ENCODE measurements around the gene ATP8A2. TPM values are rescaled to one million over a fixed set of nuclear protein-coding genes. Genes with fewer than 3 reads are reported as not detected.

ATP8A2 gene
- total and polyA plus RNA-seq, 2 of the 4 experiments (the other 2 are of a cell fraction): 0.02 to 0.18 TPM

DNA sequence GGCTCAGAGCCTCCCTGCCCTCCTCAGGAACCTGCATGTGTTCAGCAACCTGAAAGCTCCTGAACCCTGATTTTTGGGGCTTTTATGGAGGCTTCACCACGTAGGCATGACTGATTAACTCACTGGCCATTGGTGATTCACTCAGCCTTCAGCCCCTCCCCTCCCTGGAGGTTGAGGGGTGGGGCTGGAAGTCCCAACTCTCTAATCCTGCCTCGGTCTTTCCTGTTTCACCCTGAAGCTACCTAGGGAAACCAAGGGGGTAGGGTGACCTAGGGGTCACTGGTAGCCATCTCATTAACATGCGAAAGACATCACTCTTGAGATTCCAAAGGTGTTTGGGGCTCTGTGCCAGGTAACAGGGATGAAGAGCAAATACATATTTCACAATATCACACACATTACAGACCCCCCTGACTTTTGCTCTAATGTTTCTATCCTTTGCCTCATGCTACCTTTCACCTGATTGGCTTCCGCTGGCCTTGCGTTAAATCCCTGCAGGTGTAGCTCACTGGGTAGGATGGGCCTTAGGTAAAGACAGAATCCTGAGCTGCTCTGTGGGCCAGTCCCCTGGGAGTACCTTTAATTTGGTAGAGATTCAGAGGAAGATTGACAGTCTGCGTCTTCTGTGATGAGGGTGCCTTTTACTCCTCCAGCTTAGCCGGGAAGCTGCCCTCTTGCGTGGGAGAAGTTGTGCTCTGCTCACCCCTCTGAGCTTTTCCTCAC is 260.6 kb downstream of the ATP8A2 start:
- Histone ChIP-seq H4K91ac (ENCODE audit: insufficient read depth, low read depth, low read length) (no peak overlapping the region), H3K79me1 (ENCODE audit: low read depth in 1 of 2, low read length in 2 of 2) (no peaks in the 10 kb centered on the region), H3K18ac (ENCODE audit: low read depth, low read length) (no peak overlapping the region), H3K4me1 (ENCODE audit: control insufficient read depth, insufficient read depth, low read length) (no peaks in the 10 kb centered on the region), H2BK120ac (ENCODE audit: low read depth, low read length) (no peak overlapping the region), H3K4ac (ENCODE audit: low read depth, low read length) (no peak overlapping the region), H3K27me3 (ENCODE audit: control insufficient read depth, insufficient read depth, low read length) (no peaks in the 10 kb centered on the region), H3K9me3 (ENCODE audit: control insufficient read depth, insufficient read depth, low read length) (no peaks in the 10 kb centered on the region), H3K14ac (replicated peaks; ENCODE audit: low read depth, low read length) (no peak overlapping the region), H4K20me1 (ENCODE audit: insufficient read depth, low read length) (no peaks in the 10 kb centered on the region), H4K5ac (ENCODE audit: low read depth, low read length) (no peak overlapping the region), H2BK20ac (ENCODE audit: low read depth, low read length) (no peak overlapping the region), H3K4me2 (ENCODE audit: low read depth, low read length) (no peak overlapping the region), H3K56ac (ENCODE audit: extremely low read depth, insufficient read depth, low read length) (no peak overlapping the region), H3K9ac (ENCODE audit: low read depth, low read length) (no peak overlapping the region), H3K23ac (ENCODE audit: low read depth, low read length) (no peak overlapping the region), H3K36me3 (ENCODE audit: control insufficient read depth, insufficient read depth, low read length) (no peaks in the 10 kb centered on the region), H2AFZ (replicated peaks; ENCODE audit: low read length, poor library complexity) (no peak overlapping the region), H2BK15ac (ENCODE audit: low read depth, low read length) (no peak overlapping the region), H3K27ac (ENCODE audit: insufficient read depth, low read length) (no peak overlapping the region), H3K4me3 (ENCODE audit: insufficient read depth, low read depth, low read length) (no peak overlapping the region), H2AK5ac (ENCODE audit: low read depth, low read length) (no peak overlapping the region), H2BK5ac (ENCODE audit: low read depth, low read length, poor library complexity, severe bottlenecking) (no peak overlapping the region), H2AK9ac (replicated peaks; ENCODE audit: low read depth, low read length, poor library complexity) (peak overlapping the region; percentile 37), H3K9me1 (ENCODE audit: insufficient read depth, low read length) (no peaks in the 10 kb centered on the region), H4K8ac (ENCODE audit: low read depth in 2 of 2, low read length in 2 of 2) (no peak overlapping the region)
- no peak for DNase-seq
- TF ChIP-seq RFX5 (IDR thresholded peaks at IDR 0.05; ENCODE audit: low read depth, low read length) (no peak), BHLHE40 (IDR thresholded peaks at IDR 0.05; ENCODE audit: low read depth, low read length) (no peak), RCOR1 (IDR thresholded peaks at IDR 0.05; ENCODE audit: insufficient replicate concordance, low read length) (no peak), POLR2A (IDR thresholded peaks at IDR 0.05; ENCODE audit: low read depth, low read length) (no peak), CHD1 (IDR thresholded peaks at IDR 0.05; ENCODE audit: low read depth, low read length) (no peak), NFE2L2 (IDR thresholded peaks at IDR 0.05; ENCODE audit: low read depth, low read length) (no peak), CEBPB (IDR thresholded peaks at IDR 0.05; ENCODE audit: low read depth, low read length) (no peak), MAZ (IDR thresholded peaks at IDR 0.05; ENCODE audit: borderline replicate concordance, low read depth, low read length) (no peak), ELK1 (IDR thresholded peaks at IDR 0.05; ENCODE audit: borderline replicate concordance, low read depth, low read length) (no peak), MXI1 (IDR thresholded peaks at IDR 0.05; ENCODE audit: borderline replicate concordance, low read depth, low read length) (no peak), MAFK (IDR thresholded peaks at IDR 0.05; ENCODE audit: low read depth, low read length) (no peak), RAD21 (IDR thresholded peaks at IDR 0.05; ENCODE audit: low read length) (no peak), SMC3 (IDR thresholded peaks at IDR 0.05; ENCODE audit: low read depth, low read length) (no peak), FOS (IDR thresholded peaks at IDR 0.05; ENCODE audit: low read depth, low read length) (no peak)
- TF ChIP-seq, protein P1, sequence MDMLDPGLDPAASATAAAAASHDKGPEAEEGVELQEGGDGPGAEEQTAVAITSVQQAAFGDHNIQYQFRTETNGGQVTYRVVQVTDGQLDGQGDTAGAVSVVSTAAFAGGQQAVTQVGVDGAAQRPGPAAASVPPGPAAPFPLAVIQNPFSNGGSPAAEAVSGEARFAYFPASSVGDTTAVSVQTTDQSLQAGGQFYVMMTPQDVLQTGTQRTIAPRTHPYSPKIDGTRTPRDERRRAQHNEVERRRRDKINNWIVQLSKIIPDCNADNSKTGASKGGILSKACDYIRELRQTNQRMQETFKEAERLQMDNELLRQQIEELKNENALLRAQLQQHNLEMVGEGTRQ (IDR thresholded peaks at IDR 0.05; ENCODE audit: low read depth, low read length): no peak
- TF ChIP-seq, protein P2, sequence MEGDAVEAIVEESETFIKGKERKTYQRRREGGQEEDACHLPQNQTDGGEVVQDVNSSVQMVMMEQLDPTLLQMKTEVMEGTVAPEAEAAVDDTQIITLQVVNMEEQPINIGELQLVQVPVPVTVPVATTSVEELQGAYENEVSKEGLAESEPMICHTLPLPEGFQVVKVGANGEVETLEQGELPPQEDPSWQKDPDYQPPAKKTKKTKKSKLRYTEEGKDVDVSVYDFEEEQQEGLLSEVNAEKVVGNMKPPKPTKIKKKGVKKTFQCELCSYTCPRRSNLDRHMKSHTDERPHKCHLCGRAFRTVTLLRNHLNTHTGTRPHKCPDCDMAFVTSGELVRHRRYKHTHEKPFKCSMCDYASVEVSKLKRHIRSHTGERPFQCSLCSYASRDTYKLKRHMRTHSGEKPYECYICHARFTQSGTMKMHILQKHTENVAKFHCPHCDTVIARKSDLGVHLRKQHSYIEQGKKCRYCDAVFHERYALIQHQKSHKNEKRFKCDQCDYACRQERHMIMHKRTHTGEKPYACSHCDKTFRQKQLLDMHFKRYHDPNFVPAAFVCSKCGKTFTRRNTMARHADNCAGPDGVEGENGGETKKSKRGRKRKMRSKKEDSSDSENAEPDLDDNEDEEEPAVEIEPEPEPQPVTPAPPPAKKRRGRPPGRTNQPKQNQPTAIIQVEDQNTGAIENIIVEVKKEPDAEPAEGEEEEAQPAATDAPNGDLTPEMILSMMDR (conservative IDR thresholded peaks at IDR 0.05; ENCODE audit: low read depth, low read length): no peak
- in situ Hi-C loops (cut with MboI; ENCODE audit: low sequenced_read_pairs): no loop called here
- CTCF ChIA-PET: no interaction called here
- dilution Hi-C loops (cut with HindIII; ENCODE audit: low sequenced_read_pairs, unreplicated experiment): no loop called here
- intact Hi-C loops (cut with micrococcal nuclease): no loop called here
- no peak for ATAC-seq (ENCODE audit: low read depth)
- BruUV-seq (replicated peaks): no TSS peak
- WGBS, 2 experiments (ENCODE audit: extremely low coverage in 2 of 2, insufficient read length in 1 of 2): 100% methylated on average over 2 of the region's 8 CpGs; no CpG with 5 or more reads in 1 of the 2 experiments
- POLR2A ChIA-PET (ENCODE audit: unreplicated experiment): no interaction called here
